ENCODE data around the gene CPZ.

The CPZ gene

GRCh38 chr4:8594097-8595038 is 1.8 kb downstream of the CPZ start:
- peak; percentile 79 for DNase-seq

GRCh38 chr4:8595237-8596087 is 2.9 kb downstream of the CPZ start:
- DNase-seq = no peak

GRCh38 chr4:8596891-8597290 is 4.3 kb downstream of the CPZ start:
- no peak for DNase-seq

DNA sequence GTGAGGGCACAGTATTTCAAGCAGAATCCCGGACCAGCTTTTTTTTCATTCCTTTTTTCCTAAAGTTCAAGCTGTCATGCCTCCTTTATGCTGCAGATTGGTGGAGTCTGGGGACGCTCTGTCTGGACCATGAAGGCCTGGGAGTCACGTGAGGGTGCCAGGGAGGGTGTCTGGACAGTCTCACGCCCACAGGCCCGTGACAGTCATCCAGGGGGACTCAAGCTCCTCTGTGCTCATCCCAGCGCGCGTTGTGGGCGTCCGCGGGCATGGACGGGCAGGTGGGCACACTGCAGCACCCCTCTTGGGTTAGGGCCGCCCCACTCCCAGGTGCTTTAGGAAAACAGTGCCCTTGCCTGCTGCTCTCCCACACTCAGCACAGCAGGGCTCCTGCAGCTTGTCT is 4.8 kb downstream of the CPZ start:
- no peak for DNase-seq

- DNase-seq = no peak
These were observed 5.2 kb downstream of the CPZ start for GRCh38 chr4:8597791-8598190.

DNA sequence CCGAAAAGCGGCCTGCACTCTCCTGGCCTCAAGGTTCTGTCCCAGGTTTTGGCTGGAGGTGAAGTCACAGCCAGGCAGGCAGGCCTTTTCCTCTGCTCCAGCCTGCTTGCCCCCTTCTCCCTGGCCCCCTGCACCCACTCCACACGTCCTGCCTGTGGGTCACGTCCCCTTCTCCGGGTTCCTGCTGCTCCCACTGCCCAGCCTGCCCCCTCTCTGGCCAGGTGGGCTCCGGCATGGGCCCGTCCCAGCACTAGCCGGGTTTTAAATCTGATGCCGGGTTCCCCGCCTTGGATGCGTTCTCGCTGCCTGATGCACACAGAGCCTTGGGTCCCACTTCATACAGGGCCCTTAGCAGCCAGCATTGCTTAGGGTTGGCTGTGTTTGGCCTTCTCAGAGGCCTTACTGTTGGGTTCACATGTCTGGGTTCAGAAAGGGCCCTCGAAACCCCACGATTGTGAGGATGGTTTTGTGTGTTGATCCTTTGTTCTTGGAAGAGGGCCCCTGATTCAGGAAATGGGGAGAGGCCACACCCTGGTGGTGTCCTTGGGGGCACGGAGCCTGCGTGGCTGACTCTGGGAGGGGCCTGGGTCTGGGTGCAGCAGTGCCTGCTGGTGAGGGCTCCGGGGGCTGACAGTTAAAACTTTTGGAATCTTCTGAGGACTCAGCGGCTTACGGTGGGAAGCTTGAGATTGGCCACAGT is 6.0 kb downstream of the CPZ start:
- no peak for DNase-seq

GRCh38 chr4:8599091-8599460 is 6.5 kb downstream of the CPZ start:
- no peak for DNase-seq

- DNase-seq = no peak
These were observed 7.1 kb downstream of the CPZ start for GRCh38 chr4:8599657-8600056.

- no peak for DNase-seq
These were observed 7.7 kb downstream of the CPZ start for GRCh38 chr4:8600266-8600665.

DNA sequence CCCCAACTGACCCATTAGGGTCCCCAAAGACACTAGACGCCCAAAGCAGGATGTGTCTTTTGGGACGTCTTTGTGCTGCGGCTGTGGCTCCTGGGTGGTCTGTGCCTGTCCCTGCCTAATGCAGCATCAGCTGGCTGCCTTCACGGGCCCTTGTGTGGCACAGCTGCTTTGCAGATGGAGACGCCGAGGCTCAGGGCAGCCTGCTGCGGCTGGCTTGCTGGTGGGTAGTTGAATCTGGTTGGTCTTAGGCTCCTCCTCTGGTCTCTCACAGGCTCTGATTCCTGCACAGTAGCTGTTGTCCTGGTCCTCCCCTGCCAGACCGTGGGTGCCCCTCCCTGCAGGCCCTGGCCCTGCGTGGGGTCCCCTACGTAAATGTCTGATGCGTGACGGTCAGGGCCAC is 8.1 kb downstream of the CPZ start:
- no peak for DNase-seq

DNA sequence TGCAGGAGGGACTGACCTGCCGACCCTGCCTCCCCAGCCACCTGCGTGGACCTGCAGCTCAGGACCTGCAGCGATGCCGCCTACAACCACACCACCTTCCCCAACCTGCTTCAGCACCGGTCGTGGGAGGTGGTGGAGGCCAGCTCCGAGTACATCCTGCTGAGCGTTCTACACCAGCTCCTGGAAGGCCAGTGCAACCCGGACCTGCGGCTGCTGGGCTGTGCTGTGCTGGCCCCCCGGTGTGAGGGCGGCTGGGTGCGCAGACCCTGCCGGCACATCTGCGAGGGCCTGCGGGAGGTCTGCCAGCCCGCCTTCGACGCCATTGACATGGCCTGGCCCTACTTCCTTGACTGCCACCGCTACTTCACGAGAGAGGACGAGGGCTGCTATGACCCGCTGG is 8.5 kb downstream of the CPZ start:
- no peak for DNase-seq

GRCh38 chr4:8601556-8601955 is 9.0 kb downstream of the CPZ start:
- DNase-seq = no peak

DNA sequence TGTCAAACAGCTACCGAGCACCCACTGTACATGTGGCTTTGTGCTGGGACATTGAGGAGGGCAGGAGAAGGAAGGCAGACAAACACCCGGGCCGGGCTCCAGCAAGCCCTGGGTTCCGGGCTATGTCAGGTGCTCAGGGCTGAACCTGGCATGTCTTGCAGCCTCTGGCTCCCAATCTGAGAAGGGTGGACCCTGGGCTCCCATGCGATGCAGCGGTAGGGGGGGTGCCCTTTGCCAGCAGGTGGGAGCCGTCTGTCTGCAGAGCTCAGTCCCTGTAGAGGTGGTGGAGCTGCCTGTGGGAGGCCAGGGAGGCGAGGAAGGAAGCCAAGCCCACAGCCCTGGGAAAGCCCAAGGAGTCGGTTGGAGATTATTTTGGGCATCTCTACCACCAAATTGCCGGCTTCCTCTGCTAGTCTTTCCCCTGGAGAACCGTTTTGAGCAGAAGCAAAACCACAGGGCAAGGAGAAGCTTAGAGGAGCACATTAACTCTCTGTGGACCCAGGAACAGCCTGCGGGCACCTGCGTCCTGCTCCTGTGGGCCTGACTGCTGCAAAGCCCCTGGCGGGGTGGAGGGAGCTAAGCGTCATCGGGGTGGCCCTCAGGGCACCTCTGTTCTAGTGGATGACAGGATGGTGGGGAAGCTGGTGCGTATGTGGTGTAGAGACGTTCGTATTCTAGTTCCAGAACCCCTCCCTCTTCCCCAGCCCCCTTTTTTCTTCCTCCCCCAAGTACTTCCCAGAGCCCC is 10.3 kb downstream of the CPZ start:
- no peak for DNase-seq

DNA sequence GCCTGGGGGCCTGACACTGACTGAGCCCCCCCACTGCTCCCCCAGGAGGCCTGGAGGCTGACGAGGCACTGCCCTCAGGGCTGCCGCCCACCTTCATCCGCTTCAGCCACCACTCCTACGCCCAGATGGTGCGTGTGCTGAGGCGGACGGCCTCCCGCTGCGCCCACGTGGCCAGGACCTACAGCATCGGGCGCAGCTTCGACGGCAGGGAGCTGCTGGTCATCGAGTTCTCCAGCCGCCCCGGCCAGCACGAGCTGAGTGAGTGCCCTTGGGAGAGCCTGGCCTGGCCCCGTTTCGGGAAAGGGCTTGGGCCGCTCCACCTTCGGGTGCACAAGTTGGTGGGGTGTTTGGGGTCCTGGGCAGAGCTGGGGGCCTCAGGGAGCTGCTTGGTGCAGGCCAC is 11.4 kb downstream of the CPZ start:
- no peak for DNase-seq

- DNase-seq = no peak
These were observed 12.7 kb downstream of the CPZ start for GRCh38 chr4:8605289-8605688.

DNA sequence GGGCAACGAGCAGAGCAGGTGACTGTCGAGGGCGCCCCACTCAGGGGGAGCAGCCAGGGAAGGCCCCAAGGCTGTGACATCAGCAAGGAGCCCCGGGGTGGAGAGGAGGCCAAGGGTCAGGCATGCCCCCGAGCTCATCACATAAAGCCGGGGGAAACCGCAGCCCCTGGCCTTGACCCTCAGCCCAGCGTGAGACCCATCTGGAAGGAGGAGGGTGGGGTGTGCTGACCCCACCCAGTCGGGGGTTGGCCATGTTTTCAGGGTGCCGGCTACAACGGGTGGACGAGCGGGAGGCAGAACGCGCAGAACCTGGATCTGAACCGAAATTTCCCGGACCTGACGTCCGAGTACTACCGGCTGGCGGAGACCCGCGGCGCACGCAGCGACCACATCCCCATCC is 13.9 kb downstream of the CPZ start:
- no peak for DNase-seq

DNA sequence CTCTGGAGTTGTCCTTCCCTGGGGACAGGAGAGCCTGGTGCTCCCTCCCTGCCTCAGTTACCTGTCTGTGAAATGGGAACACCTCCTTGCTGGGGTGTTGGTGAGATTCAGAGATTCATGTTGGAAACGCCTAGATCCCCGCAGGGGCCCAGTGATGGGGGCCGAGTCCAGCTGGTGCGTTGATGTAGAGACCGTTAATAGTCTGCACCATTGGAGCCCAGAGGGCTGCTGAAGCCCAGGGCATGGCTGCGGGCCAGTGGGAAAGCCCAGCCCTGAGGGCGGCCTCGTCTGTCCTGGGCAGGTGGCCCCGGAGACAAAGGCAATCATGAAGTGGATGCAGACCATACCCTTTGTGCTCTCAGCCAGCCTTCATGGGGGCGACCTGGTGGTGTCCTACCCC is 14.4 kb downstream of the CPZ start:
- no peak for DNase-seq

DNA sequence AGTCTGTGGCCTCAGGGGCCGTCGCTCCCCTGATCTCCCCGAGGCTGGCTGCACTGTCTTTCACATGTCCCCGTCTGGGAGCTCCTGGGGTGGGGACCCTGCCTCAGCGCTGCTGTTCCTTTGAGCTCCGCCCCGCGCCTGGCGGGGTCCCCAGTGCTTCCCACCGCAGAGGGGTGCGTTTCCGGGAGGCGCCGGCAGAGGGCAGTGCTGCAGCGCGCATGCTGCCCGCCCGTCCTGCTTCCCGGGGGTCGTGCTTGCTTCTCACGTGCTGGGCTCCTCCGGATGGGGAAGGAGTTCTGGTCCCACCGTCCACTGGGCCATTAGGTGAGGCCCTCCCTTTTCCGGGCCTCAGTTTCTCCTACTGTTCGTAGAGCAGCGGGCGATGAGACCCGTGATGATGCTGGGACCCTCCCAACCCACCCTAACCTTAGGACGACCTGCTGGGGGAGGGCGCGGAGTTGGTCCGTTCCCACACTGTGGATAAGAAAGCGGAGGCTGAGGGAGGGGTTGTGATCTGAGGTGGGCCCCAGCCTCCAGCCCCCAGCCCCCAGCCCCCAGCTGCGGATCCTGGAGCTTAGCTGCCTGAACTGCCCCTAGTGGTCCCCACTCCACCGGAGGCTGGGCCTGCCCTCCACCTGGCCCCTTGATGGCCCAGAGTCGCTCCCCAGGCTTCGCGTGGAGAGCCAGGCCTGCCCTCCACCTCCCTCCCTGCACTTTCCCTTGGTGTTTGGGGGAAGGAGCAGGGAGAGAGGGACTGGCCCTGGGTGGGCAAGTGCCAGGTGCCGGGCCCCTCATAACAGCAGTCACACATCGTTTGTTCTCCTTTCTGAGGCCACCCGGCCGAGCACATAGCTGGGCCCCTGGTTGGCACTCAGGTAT is 15.3 kb downstream of the CPZ start:
- DNase-seq = peak; percentile 63

DNA sequence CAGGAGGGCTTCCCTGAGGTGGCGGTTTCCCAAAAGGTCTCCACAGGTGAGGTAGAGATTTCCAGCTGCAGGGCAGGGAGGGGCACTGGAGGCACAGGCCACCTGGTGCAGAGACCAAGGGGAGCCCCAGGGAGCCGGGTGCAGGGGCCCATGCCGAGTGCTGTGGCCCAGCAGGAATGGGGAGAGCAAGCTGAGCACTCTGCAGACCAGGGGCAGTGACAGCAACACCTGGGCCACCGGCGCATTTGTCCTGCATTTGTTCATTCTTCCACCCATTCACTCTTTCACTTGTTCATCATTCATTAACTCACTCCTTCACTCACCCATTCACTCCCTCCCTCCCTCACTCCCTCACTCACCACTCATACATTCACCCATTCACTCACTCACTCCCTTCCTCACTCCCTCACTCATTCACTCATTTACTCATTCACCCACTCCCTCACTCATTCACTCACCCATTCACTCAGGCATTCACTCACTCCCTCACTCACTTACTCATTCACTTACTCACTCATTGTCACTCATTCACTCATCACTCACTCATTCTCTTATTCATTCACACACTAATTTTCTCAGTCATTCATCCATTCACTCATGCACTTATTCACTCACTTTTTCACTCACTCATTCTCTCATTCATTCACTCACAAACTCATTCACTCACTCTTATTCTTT is 16.3 kb downstream of the CPZ start:
- no peak for DNase-seq

DNA sequence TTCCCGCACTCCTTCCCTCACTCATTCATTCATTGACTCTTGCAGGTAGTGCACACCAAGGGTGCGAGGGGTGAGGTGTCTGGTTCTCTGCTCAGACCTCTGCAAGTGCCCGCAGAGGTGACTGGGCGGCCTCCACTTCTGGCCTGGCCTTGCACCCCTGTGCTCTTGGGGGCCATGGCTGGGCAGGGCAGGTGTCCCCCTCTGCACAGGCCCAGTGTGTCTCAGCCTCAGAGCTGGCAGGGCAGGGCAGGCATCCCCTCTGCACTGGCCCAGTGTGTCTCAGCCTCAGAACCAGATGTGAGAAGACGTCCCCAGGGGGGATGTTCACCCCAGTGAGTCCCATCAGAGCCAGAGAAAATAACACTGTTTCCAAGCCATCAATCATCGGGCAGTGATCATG is 16.8 kb downstream of the CPZ start:
- DNase-seq = no peak
